NB4 (cell line): ENCODE measurements around the gene EEA1.

Experiments
- DNase-seq: peaks from one replicate; pipeline ENCODE4 v3.0.0; 2010; ENCODE audit warnings: low read depth
- H3K4me3 ChIP-seq: one replicate; pipeline ENCODE4 v1.5.1; 2011; ENCODE audit warnings: mild to moderate bottlenecking, low read depth, low read length, moderate library complexity
- MYC ChIP-seq: IDR thresholded peaks from 2 replicates; pipeline ENCODE4 v1.6.1; 2011; ENCODE audit warnings: low read depth, low read length
- POLR2A ChIP-seq: IDR thresholded peaks from 2 replicates; pipeline ENCODE4 v1.6.1; 2011; ENCODE audit warnings: mild to moderate bottlenecking; ENCODE audit not compliant: insufficient read length; ENCODE audit errors: extremely low read depth
- TF ChIP-seq, protein P1 (sequence below): IDR thresholded peaks from one replicate; pipeline ENCODE4 v1.5.1; 2012; ENCODE audit warnings: low read depth, low read length
- TF ChIP-seq, protein P2 (sequence below): IDR thresholded peaks from 2 replicates; pipeline ENCODE4 v1.6.1; 2011; ENCODE audit warnings: low read depth, low read length

Gene EEA1

DNA sequence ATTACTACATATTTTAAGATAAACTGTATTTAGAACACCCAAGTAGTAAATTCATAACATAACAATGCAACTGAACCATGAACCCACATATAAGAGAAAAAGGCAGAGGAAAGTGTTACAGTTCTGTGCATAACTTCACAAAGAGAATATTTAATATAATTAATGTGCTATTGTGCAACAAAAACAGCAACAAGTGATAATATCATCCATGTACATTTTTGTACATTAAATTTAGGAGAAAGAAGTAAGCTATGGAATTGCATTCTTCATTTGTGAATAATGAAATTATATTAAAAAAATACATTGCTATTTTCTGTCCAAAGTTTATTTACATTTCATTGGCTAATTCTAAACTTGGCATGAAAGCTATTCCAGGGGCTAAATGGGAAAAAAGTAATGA lies 153.7 kb downstream of the EEA1 start:
- TF ChIP-seq POLR2A = no peak
- TF ChIP-seq, protein P1, sequence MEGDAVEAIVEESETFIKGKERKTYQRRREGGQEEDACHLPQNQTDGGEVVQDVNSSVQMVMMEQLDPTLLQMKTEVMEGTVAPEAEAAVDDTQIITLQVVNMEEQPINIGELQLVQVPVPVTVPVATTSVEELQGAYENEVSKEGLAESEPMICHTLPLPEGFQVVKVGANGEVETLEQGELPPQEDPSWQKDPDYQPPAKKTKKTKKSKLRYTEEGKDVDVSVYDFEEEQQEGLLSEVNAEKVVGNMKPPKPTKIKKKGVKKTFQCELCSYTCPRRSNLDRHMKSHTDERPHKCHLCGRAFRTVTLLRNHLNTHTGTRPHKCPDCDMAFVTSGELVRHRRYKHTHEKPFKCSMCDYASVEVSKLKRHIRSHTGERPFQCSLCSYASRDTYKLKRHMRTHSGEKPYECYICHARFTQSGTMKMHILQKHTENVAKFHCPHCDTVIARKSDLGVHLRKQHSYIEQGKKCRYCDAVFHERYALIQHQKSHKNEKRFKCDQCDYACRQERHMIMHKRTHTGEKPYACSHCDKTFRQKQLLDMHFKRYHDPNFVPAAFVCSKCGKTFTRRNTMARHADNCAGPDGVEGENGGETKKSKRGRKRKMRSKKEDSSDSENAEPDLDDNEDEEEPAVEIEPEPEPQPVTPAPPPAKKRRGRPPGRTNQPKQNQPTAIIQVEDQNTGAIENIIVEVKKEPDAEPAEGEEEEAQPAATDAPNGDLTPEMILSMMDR = no peak
- TF ChIP-seq, protein P2, sequence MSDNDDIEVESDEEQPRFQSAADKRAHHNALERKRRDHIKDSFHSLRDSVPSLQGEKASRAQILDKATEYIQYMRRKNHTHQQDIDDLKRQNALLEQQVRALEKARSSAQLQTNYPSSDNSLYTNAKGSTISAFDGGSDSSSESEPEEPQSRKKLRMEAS = no peak
- no peak for TF ChIP-seq MYC
- H3K4me3 ChIP-seq = no peak overlapping the region
- DNase-seq = no peak

DNA sequence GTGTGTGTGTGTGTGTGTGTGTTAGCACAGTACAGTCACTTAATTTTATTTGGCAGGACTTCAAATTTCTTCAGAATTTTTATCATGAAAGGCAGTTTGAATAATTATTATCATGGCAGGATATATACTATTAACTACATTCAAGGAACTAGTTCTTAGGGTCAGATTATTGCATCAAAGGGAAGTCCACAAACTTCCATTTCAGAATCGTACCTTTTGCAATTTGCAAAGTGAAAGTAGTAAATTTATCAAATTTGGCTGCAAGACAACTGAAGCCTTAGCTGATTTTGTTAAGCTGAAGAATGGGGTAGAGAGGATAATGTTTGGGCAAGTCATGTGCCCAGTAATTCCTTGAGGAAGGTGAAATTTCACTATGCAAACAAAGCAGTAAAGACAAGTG lies 158.1 kb downstream of the EEA1 start:
- peak; percentile 59 for DNase-seq
- H3K4me3 ChIP-seq = peak overlapping the region; percentile 6
- TF ChIP-seq POLR2A (no peak), MYC (no peak)
- TF ChIP-seq, protein P1 = no peak
- TF ChIP-seq, protein P2 = no peak

DNA sequence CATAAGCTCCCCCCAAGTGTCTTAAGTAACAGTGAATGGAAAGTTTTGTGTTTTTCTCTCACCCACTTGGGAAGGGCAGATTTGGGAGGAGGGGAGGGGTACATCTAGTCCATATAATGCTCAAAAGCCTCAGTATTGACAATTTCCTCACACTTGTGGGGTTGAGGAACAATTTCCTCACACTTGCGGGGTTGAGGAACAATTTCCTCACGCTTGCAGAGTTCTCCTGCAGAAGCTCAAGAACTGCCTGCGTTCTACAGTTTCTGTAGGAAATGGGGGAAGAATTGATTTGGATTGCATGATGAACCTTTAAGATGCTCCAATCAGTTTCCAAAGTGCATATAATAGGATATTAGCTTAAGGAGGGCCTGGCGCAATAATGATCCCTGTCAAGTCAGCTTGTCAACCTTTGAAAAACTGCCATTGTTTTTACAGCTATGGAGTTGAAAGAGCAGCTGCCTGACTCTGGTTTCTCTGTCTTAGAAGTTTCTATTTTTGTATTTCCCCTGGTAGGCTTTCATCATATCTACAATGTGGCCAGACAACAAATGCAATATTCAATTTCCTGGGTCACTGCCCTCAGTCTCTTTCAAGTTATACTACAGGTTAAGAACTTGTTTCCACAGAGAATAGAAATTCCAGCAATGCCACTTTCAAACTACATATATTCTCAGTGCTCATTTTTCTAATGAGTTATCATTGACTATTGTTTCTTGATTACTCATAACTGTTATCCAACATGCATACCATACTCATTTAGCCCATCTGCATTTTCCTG lies 159.8 kb downstream of the EEA1 start:
- TF ChIP-seq POLR2A = no peak
- TF ChIP-seq MYC = peak; percentile 21; the same call in 1 of the 2 replicates
- peak overlapping the region; percentile 37 for H3K4me3 ChIP-seq
- peak; percentile 93 for DNase-seq

DNA sequence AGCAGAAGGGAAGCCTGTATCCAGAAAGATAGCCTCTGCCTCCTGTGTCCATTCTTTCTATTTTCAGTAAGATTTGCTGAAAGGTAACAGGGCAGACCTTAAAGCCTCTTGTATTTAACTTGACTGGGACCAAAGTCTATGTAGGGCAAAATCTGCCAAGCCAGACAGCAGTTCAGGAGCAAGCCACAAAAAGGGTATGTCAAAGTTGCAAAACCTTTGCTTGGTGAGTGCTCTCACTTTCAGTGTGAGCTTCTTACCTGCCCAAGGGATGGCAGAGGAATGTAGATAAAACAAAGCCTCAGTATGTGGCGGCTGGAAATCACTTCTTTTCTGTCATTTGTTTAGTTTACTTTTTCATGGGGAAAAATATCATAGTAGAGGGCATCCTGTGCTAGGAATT lies 163.2 kb downstream of the EEA1 start:
- no peak for DNase-seq
- no peak overlapping the region for H3K4me3 ChIP-seq
- no peak for TF ChIP-seq POLR2A
- TF ChIP-seq, protein P2 = no peak
- TF ChIP-seq, protein P1 = no peak
- TF ChIP-seq MYC = no peak

DNA sequence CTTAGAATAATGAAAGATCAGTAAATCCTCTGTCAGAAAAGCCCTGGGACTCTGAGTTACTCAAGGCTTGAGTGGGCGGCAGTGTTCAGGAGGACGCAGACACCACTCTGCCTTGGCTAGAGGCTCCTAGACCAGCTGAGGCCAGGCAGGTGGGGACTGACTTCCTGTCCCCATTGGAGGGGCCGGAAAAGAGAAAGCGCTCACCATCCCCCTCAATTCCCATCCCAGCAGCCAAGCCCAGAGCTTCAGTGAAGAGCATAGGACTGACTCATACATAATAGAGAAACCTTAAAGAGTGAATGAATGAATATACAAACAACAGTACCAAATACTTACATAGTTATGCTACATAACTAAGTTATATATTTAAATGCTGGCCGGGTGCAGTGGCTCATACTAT lies 164.3 kb downstream of the EEA1 start:
- no peak overlapping the region for H3K4me3 ChIP-seq
- TF ChIP-seq POLR2A (no peak), MYC (no peak)
- TF ChIP-seq, protein P1 = no peak
- TF ChIP-seq, protein P2 = no peak
- DNase-seq = peak; percentile 74

DNA sequence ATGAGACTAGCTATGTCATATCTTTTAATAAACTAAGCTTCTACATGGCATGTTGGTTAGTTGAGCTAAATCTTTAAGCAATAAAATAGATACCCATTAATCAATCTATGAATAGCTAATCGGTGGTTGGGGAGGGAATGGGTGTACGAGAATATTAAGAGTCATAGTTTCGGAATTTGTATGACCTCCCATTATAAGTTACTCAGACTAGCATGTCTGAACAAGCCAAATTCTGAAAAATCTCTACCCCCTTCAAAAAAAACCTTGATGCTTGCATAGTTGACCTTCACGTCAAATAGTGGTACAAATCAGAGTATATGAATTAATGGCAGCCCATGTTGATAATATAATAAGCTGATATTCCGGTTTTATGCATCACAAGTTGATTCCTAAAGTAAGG lies 166.3 kb downstream of the EEA1 start:
- H3K4me3 ChIP-seq = no peak overlapping the region
- DNase-seq = no peak
- TF ChIP-seq POLR2A (no peak), MYC (no peak)
- TF ChIP-seq, protein P2 = no peak
- TF ChIP-seq, protein P1 = no peak
